GM15510 (cell line): ENCODE results near the gene PPIL4.

Experiments used
- POLR2A ChIP-seq: IDR thresholded peaks from 3 replicates; pipeline ENCODE4 v1.6.1; 2011; ENCODE audit warnings: borderline replicate concordance; ENCODE audit not compliant: insufficient read length; ENCODE audit errors: extremely low read depth

Gene PPIL4

DNA sequence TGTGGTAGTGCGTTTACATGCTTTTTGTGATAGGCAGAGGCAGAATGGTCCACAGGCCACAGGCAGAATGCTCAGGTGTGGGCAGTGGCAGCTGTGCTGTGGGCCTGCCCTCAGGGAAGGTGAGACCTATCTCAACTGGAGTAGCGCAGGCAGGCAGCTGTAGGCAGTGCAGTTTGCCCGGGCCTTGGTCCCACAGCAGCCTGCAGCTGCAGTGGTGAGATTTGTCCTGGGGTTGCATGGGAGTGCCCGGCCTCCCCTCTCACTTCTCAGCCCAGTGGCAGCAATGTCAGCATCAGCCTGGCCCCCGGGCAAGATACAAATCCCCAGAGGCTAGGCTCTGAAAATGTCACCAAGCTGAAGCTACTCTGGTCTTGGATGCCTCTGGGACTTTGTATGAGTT is 6.1 kb upstream of the PPIL4 start:
- no peak for TF ChIP-seq POLR2A

DNA sequence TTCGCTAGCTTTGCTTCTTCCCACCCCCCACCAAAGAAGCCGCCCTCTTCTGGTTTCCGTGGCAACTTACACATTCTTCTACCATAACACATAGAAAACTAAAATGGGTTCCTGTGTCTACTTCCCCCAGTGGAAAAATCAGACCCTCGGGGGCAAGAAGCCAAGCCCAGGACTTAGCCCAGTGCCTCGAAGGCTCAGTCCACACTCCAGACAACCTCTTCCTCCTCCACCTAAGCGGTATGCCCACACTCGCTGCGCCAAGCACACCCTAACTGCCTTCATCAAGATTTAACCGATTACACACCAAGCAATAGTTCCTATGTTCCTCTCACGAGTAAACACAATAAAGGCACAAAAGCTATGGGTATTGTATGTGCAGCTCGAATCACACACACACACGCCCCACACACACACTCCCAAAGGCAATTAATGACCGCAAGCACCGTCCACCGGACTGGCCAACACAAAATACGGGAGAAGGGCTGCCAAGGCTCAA is 537 bp downstream of the PPIL4 start:
- no peak for TF ChIP-seq POLR2A

DNA sequence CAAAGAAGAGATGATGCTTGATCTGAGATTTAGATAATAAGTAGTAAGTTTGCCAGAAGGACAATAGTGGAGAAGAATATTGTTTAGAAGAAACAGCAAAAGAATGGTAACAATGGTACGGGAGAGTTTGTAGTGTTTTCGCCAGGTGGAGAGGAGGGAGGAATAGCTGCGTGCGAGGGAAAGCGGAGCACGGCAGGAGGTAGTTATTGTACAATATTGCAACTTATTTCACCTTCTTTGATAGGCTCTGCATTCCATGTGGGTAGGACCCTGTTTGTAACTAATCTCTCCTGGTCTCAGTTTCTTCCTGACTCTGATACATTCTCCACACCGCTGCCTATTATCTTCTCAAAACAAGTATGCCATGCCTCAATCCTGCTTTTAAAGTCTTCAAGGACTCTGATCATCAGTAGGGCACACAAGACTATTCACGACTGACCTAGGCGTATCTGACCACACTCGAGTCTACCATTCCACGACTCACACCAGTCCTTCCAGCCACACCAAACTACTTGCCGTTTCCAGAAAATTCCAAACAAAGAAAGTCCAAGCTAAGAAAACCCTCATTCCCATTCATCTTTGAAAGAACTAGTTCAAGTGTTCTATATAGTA is 1.1 kb downstream of the PPIL4 start:
- no peak for TF ChIP-seq POLR2A

DNA sequence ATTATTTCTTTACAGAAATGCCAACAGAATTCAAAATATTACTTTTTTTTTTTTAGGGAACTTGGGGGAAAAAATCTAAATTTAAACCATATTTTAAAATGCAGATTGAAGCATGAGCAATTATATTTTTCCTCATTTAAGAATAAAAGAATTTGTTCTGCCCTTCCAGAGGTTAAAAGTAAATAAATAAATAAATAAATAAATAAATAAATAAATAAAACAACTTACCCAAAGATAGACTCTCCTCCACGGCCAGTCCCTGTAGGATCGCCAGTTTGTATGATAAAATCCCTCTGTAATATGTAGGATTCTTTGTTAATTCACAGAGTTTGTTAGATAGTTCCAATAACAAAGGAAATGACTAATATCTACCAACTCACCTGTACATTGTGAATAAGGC is 4.7 kb downstream of the PPIL4 start:
- no peak for TF ChIP-seq POLR2A

DNA sequence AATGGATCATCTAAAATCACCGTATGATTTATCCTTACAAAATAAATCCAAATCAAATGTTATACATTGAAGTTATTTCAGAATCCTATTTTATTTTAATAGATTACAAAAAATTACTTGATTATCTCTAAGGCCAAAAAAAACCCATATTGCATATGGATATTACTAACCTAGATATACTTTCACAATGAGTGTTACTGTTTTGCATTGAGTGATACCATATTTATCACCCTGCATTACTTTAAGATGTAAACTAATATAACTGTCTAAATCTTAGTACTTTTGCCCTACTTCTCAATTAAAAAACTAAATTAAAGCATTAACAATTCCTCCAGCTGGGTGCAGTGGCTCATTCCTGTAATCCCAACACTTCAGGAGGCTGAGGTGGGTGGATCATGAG is 11.1 kb downstream of the PPIL4 start:
- no peak for TF ChIP-seq POLR2A

DNA sequence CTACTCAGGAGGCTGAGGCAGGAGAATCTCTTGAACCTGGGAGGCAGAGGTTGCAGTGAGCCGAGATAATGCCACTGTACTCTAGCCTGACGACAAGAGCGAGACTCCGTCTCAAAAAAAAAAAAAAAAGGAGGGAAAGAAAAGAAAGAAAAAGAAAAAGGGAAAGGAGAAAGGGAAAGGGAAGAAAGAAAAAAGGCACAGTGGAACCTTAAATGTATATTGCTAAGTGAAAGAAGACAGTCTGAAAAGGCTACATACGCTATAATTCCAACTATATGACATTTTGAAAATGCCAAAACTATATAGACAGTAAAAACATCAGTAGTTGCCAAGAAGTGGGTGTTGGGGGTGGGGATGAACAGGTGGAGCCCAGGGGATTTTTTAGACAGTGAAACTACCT is 16.2 kb downstream of the PPIL4 start:
- TF ChIP-seq POLR2A: no peak

DNA sequence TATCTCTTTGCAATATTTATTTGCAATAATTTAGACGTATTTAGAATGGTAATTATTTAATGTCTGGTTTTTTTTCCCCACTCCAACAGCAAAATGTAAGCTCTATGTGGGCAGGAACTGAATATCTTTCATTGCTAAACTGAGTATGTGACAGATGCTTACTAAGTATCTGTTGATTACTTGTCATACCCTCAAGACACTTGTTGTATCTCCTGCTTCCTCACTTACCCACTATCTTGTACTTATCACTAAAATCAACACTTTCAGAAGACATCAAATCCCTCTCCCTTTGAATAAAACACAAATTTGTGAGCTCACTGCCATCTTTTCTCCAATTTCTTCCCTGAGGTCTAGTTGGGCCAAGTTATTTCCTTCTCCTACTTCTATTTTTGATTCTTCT is 30.3 kb downstream of the PPIL4 start:
- no peak for TF ChIP-seq POLR2A

DNA sequence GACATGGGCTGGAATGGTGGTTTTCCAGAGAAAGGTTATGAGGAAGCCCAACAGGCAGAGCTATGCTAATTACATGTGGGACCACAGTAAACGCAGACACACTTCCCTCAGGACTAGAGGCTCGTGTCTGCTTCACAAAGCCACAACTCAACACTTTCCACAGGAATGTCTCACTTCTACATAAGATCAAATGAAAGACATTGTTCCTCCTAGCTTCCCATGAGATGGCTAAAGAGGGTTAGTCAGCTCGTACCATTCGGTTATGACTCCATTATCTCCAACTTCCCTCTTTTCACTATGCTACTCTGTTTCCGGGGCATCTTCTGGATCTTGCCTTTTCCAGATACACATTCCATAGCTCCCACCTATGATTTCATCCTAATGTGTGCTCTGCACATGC is 31.9 kb downstream of the PPIL4 start:
- TF ChIP-seq POLR2A: no peak

DNA sequence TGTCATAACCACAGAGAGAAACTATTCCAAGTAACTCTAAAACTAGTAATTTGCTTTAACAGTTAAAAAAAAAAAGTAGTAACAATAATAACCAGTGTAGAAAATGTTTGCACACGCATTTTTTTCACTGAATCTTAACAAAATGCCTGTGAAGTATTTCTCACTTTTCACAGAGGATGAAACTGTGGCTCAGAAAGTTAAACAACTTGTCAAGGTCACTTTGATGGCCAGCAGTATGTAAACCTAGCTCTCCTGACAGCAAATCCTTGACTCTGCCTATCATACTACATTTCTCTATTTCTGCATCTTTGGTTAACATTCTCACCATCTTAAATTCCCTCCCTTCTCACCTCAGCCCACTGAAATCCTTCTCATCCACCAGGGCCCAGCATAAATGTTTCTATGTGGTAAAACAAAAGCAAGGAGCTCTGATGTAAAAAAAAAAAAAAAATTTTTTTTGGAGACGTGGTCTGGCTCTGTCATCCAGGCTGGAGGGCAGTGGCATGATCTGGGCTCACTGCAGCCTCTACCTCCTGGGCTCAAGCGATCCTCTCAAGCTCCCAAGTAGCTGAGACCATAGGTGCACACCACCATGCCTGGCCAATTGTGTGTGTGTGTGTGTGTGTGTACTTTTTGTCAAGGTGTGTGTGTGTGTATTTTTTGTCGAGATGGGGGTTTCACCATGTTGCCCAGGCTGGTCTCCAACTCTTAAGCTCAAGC is 34.9 kb downstream of the PPIL4 start:
- no peak for TF ChIP-seq POLR2A

DNA sequence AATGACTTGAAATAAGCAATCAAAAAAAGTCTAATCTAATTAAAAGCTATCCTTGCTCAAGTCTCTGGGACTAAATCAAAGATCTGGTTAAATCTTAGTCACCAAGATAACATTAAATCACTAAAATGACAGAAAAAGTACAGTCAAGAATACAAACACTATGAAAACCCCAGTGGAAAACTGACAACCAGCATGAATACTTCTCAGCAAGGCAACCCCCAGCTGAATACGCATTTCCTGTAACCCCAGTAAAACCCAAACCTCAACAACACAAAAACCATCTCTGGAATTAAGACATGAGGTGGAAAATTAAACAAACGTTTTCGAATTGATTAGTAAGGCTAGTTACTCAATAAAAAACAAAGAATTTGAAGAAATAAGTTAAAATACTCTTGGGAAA is 37.4 kb downstream of the PPIL4 start:
- TF ChIP-seq POLR2A: no peak

DNA sequence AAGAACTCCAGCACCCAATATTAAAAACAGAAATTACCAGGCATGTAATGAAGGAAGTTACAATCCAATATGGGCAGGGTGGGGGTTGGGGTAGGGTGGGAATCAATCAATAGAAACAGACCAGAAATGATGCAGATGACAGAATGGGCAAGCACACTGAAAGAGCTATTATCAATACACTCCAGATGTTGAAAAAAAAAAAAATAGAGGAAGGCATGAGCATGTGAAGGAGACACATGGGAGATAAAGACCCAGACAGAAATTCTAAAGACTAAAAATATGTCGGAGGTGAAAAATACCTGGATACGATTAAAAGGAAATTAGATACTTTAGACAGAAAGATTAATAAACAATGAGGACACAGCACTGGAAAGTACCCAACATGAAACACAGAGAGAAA is 42.0 kb downstream of the PPIL4 start:
- no peak for TF ChIP-seq POLR2A

DNA sequence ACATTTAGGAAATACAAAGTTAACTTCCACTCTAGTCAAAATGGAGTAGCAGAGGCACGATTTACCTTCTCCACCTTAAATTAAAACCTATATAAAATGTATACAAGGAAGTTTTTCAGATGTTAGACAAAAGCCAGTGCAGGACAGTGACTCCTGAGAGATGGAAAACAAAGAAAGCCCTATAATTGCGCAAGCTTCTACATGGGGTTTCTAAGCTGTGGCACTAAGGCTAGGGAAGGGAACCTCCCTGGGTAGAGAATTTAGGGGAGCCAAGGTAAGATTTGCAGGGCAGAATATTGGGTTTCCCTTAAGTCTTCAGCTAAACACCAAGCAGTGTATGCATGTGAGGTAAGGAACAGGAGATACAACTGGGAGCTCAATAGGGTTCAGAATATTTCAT is 42.6 kb downstream of the PPIL4 start:
- no peak for TF ChIP-seq POLR2A

DNA sequence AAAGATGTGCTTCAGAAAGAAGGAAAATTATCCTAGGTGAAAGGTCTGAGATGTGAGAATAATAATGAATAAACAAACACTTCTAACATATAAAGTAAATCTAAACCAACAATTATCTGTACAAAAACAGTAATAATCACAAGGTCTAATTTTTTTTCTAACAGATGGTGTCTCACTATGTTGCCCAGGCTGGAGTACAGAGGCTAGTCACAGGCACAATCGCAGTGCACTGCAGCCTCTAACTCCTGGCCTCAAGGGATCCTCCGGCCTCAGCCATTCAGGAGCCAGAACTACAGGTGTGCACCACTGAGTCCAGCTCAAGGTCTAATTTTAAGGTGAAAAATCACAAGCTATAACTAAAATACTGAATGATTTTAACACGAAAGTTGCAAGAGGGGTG is 44.1 kb downstream of the PPIL4 start:
- TF ChIP-seq POLR2A: no peak

DNA sequence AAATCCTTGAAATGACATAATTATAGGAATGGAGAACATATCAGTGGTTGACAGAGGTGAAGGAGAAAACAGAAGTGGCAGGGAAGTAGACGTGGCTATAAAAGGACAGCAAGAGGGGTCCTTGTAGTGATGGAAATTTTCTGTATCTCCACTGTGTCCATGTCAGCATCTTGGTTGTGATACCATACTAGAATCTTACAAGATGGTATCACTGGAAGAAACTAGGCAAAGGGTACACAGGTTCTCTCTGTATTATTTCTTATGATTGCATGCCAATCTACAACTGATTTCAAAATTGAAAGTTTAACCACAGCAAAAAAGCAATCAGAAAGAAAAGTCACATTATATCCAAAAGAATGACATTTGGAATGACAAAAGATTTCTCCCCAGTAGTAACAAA is 44.6 kb downstream of the PPIL4 start:
- TF ChIP-seq POLR2A: no peak

DNA sequence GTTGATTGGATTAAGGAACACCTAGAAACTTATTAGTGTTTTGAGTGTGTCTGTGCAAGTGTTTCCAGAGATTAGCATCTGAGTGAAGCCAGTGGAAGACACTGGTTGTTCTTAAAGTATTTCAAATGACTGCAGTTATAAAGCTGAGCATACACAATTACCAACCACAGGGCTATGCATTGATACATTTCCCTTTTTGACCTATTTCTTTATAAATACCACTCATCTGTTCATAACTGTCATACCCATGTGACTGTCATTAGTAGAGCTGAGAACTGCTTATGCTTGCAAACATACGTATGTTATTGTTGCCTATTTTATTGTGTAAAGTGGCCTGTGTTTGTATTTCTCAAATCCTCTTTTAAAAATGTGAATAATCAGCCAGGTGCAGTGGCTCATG is 45.7 kb downstream of the PPIL4 start:
- no peak for TF ChIP-seq POLR2A

DNA sequence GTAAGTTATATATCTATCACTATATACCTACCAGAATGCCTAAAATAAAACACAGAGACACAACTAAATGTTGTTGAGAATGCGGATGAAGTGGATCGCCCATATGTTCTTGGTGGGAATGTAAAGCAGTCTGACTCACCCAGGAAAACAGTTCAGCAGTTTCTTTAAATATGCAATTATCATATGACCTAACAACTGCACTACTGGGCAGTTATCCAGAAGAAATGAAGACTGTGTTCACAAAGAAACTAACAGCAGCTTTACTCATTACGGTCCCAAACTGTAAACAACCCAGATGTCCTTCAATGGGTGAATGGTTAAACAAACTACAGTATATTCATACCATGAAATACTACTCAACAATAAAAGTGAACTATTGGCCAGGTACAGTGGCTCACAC is 46.8 kb downstream of the PPIL4 start:
- TF ChIP-seq POLR2A: no peak

DNA sequence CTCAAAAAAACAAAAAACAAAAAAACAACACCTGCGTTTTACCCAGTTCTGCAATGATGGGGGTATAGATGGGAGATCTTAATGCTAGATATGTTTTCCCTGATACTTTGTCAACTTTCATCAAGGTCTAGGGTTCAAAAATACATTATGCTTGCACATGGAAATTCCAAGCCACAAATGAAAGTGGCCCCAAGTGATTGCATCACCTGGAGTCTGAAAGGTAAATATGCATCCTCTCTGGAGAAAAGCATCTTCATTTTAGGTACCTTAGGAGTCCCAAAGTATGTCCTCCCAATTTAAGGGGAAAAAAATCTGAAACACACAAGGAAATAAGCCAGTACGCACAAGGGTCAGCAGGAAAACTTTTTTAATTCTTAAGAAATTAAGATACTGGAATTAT is 48.5 kb downstream of the PPIL4 start:
- no peak for TF ChIP-seq POLR2A

DNA sequence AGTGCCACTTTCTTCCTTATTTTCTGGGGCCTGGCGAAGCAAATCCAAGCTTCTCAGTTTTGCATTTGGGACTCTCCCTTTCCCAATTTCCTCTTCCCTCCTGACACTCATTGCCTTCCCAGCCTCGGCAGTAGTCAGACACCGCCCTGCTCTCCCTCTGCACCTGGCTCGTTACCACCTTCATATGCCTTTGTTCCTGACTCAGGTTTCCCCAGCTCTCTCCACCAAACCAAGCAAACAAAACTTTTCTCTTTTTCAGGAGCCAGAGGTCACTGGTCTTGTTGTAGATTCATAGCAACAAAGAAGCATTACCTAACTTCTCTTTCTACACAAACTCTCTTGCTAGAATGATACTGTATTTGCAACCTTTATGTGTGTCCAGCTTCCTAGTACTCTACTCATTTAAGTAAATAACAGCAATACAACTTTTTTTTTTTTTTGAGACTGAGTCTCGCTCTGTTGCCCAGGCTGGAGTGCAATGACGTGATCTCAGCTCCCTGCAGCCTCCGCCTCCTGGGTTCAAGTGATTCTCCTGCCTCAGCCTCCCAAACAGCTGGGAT is 52.0 kb downstream of the PPIL4 start:
- TF ChIP-seq POLR2A: no peak
